SU-DHL-6 (cell line): ENCODE results near the gene MUC5AC.

ENCODE experiments used
- EZH2phosphoT487 ChIP-seq: fragments of 200-600 bp; sonication (generic), shearing (Covaris generic); conservative IDR thresholded peaks from 2 replicates; pipeline ENCODE4 v1.6.1; 2018; ENCODE audit warnings: mild to moderate bottlenecking, antibody characterized with exemption, low read length, moderate library complexity, mixed read lengths
- TF ChIP-seq, protein P1 (sequence below): fragments of 200-600 bp; sonication (generic); IDR thresholded peaks from one replicate; pipeline ENCODE4 v1.5.1; 2017; ENCODE audit warnings: antibody characterized with exemption, mild to moderate bottlenecking, low read length, moderate library complexity; ENCODE audit not compliant: insufficient read depth, poor library complexity, severe bottlenecking

DNA sequence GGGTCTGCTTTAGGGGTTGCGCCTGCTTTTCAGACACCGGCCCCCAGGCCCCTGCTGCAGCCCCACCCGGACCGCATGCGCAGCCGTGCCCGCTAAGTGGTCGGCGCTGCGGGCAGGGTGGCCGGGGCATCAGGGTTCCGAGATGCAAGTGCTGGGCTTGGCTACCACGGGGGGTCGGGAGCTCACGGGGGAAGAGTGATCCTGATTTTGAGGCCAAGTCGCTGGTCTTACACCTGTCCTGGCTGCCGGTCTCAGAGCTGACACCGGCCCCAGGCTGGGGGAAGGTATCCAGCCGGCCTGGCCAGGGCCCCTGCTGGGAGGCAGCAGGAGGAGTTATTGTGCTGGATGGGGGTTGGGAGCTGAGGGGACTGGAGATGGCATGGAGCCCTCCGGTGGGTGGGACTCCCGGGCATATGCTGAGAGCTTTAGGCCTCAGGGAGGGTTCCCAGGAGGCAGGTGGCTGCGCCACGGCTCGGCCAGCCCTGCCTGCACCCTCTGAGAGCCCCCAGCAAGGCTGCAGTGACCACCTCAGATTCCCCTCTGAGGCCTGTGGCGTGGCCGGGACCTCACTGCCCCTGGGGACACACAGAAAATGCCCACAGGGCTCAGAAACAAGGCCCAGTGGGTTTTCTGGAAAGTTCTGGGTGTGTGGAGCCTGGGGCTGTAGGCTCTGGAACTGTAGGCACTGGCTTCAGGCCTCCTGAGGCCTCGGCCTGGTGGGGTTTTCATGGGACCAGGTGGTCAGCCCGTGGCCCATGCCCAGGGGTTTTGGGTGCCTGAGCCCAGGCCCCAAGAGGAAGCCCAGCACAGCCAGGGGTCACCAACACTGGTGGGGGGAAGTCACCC, 4.4 kb upstream of the MUC5AC start:
- TF ChIP-seq, protein P1, sequence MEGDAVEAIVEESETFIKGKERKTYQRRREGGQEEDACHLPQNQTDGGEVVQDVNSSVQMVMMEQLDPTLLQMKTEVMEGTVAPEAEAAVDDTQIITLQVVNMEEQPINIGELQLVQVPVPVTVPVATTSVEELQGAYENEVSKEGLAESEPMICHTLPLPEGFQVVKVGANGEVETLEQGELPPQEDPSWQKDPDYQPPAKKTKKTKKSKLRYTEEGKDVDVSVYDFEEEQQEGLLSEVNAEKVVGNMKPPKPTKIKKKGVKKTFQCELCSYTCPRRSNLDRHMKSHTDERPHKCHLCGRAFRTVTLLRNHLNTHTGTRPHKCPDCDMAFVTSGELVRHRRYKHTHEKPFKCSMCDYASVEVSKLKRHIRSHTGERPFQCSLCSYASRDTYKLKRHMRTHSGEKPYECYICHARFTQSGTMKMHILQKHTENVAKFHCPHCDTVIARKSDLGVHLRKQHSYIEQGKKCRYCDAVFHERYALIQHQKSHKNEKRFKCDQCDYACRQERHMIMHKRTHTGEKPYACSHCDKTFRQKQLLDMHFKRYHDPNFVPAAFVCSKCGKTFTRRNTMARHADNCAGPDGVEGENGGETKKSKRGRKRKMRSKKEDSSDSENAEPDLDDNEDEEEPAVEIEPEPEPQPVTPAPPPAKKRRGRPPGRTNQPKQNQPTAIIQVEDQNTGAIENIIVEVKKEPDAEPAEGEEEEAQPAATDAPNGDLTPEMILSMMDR, result no peak
- no peak for TF ChIP-seq EZH2phosphoT487
